HG03064 (cell line): ENCODE measurements around the gene NRGN.

ENCODE experiments used
- ATAC-seq: cut with Tn5 transposase; IDR thresholded peaks from one replicate; pipeline ENCODE4 v1.9.1; 2021; ENCODE audit warnings: low read depth; ENCODE audit not compliant: unreplicated experiment

The NRGN gene

GRCh38 chr11:124739479-124740276, at the start of gene NRGN:
TSS of gene NRGN (plus strand) at chr11:124739942. CDS start at chr11:124740085, 143 bp downstream.
- ATAC-seq = peak; percentile 95

GRCh38 chr11:124693142-124693541, 46.6 kb upstream of the NRGN start:
- no peak for ATAC-seq

GRCh38 chr11:124699547-124699946, 40.2 kb upstream of the NRGN start:
- ATAC-seq = no peak

GRCh38 chr11:124700028-124700427, 39.7 kb upstream of the NRGN start:
- no peak for ATAC-seq

GRCh38 chr11:124707829-124708228, 31.9 kb upstream of the NRGN start:
- ATAC-seq = no peak

GRCh38 chr11:124712392-124712791, 27.4 kb upstream of the NRGN start:
- no peak for ATAC-seq

GRCh38 chr11:124716591-124716990, 23.2 kb upstream of the NRGN start:
- no peak for ATAC-seq

- peak; percentile 72 for ATAC-seq
Observed at GRCh38 chr11:124717421-124717785, 22.3 kb upstream of the NRGN start.

GRCh38 chr11:124717786-124718651, 21.7 kb upstream of the NRGN start:
- ATAC-seq = no peak

- no peak for ATAC-seq
Observed at GRCh38 chr11:124718801-124719200, 20.9 kb upstream of the NRGN start.

GRCh38 chr11:124719534-124719933, 20.2 kb upstream of the NRGN start:
- ATAC-seq = no peak

- no peak for ATAC-seq
Observed at GRCh38 chr11:124722176-124722575, 17.6 kb upstream of the NRGN start.

- peak; percentile 95 for ATAC-seq
Observed at GRCh38 chr11:124724979-124725718, 14.6 kb upstream of the NRGN start.

- ATAC-seq = no peak
Observed at GRCh38 chr11:124725719-124726105, 14.0 kb upstream of the NRGN start.

GRCh38 chr11:124727474-124727873, 12.3 kb upstream of the NRGN start:
- ATAC-seq = no peak

- no peak for ATAC-seq
Observed at GRCh38 chr11:124728134-124728533, 11.6 kb upstream of the NRGN start.

- no peak for ATAC-seq
Observed at GRCh38 chr11:124729571-124729970, 10.2 kb upstream of the NRGN start.

- no peak for ATAC-seq
Observed at GRCh38 chr11:124732230-124732629, 7.5 kb upstream of the NRGN start.

GRCh38 chr11:124736736-124737135, 3.0 kb upstream of the NRGN start:
- ATAC-seq = no peak

- no peak for ATAC-seq
Observed at GRCh38 chr11:124737638-124738305, 2.0 kb upstream of the NRGN start.
